PFSK-1 (cell line): Measurements from ENCODE around the gene CCL17.

Experiments
- FOXP2 ChIP-seq: optimal IDR thresholded peaks from 2 replicates; pipeline ENCODE3; 2011; ENCODE audit warnings: borderline replicate concordance, control low read depth, inconsistent platforms; ENCODE audit not compliant: insufficient read depth; ENCODE audit errors: extremely low read length, extremely low read depth
- POLR2AphosphoS5 ChIP-seq: IDR thresholded peaks from 2 replicates; pipeline ENCODE4 v1.6.1; 2012; ENCODE audit warnings: low read depth, mild to moderate bottlenecking, control low read depth, low read length, moderate library complexity
- SIN3A ChIP-seq: IDR thresholded peaks from 2 replicates; pipeline ENCODE4 v1.6.1; 2012; ENCODE audit warnings: mild to moderate bottlenecking, low read length, moderate library complexity, borderline replicate concordance; ENCODE audit not compliant: insufficient read depth
- TAF1 ChIP-seq: IDR thresholded peaks from 2 replicates; pipeline ENCODE4 v1.6.1; 2012; ENCODE audit warnings: low read length, control low read depth, borderline replicate concordance; ENCODE audit not compliant: insufficient read depth

DNA sequence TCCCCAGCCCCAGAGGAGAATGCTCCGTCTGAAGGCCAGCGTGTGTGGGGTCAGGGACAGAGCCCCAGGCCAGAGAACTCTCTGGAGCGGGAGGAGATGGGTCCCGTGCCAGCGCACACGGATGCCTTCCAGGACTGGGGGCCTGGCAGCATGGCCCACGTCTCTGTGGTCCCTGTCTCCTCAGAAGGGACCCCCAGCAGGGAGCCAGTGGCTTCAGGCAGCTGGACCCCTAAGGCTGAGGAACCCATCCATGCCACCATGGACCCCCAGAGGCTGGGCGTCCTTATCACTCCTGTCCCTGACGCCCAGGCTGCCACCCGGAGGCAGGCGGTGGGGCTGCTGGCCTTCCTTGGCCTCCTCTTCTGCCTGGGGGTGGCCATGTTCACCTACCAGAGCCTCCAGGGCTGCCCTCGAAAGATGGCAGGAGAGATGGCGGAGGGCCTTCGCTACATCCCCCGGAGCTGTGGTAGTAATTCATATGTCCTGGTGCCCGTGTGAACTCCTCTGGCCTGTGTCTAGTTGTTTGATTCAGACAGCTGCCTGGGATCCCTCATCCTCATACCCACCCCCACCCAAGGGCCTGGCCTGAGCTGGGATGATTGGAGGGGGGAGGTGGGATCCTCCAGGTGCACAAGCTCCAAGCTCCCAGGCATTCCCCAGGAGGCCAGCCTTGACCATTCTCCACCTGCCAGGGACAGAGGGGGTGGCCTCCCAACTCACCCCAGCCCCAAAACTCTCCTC is 21.9 kb upstream of the CCL17 start:
- TF ChIP-seq POLR2AphosphoS5 (no peak), SIN3A (no peak), TAF1 (no peak), FOXP2 (no peak)
